H1 (cell line): ENCODE results near the gene IL13. TPM values are rescaled to one million over a fixed set of nuclear protein-coding genes. Genes with fewer than 3 reads are reported as not detected.

ENCODE experiments used
- ASH2L ChIP-seq: fragments of 200-600, 300-600 bp; sonication (generic); IDR thresholded peaks from one replicate; pipeline ENCODE4 v1.7.1; 2017; ENCODE audit warnings: low read length
- ATF2 ChIP-seq: IDR thresholded peaks from 2 replicates; pipeline ENCODE4 v1.6.1; 2012; ENCODE audit warnings: low read length, inconsistent platforms
- CHD7 ChIP-seq: fragments of 300-600 bp; sonication (generic); IDR thresholded peaks from 2 replicates; pipeline ENCODE4 v1.7.1; 2012; ENCODE audit warnings: low read length, moderate library complexity, mild to moderate bottlenecking, inconsistent platforms; ENCODE audit not compliant: insufficient replicate concordance
- EZH2 ChIP-seq: fragments of 200-600 bp; sonication (generic); IDR thresholded peaks from 2 replicates; pipeline ENCODE4 v1.7.1; 2012; ENCODE audit warnings: low read depth, mild to moderate bottlenecking, moderate library complexity, low read length, inconsistent platforms; ENCODE audit not compliant: severe bottlenecking
- GTF2F1 ChIP-seq: IDR thresholded peaks from 2 replicates; pipeline ENCODE4 v1.6.1; 2012; ENCODE audit warnings: low read depth, low read length, improper control_type of control experiment, borderline replicate concordance
- JUN ChIP-seq: IDR thresholded peaks from 2 replicates; pipeline ENCODE4 v1.6.1; 2011; ENCODE audit warnings: low read depth, mild to moderate bottlenecking, improper control_type of control experiment, low read length
- POLR2A ChIP-seq, 2 experiments: IDR thresholded peaks; 1 replicate in 1 of 2; 2 replicates in 1 of 2; pipeline ENCODE4 v1.6.1; 2011; ENCODE audit warnings: low read depth in 2 of 2, low read length in 2 of 2, mild to moderate bottlenecking in 2 of 2; ENCODE audit errors: control extremely low read depth in 1 of 2
- POU5F1 ChIP-seq: IDR thresholded peaks from 2 replicates; pipeline ENCODE4 v1.6.1; 2011; ENCODE audit warnings: low read depth, mild to moderate bottlenecking, low read length, moderate library complexity
- SRF ChIP-seq: IDR thresholded peaks from 2 replicates; pipeline ENCODE4 v1.6.1; 2011; ENCODE audit warnings: mild to moderate bottlenecking, low read depth, low read length, moderate library complexity
- polyA plus RNA-seq, 7 experiments: library from polyadenylated mRNA; depleted of rRNA in 3 of 7; stranded (reverse) in 5 of 7; unstranded in 2 of 7; fragments of >200 nt in 5 of 7; fragments of 200-250 nt in 2 of 7; gene quantifications; 1 replicate in 5 of 7; 2 replicates in 1 of 7; 4 replicates in 1 of 7; pipeline versions ENCODE4 v1.2.1 to v1.2.3, GENCODE V29; 2011 to 2013; ENCODE audit warnings: missing spikeins in 2 of 7, mixed read lengths in 2 of 7
- total RNA-seq: library from RNA; stranded (reverse); fragmentation: NEBNext Ultra II Directional; extraction: Animal tissue kit (Norgen Biotek cat#: 25700); gene quantifications from 2 replicates; pipeline ENCODE4 v1.2.1, GENCODE V29; 2021

IL13 gene
- total and polyA plus RNA-seq, 2 of the 8 experiments (the other 6 are each of a cell fraction or from before 2014, with no cell fraction given) = not detected

- no peak for TF ChIP-seq CHD7
- TF ChIP-seq SRF = no peak
- no peak for TF ChIP-seq ASH2L
- TF ChIP-seq POU5F1 = no peak
- TF ChIP-seq JUN = no peak
- no peak for TF ChIP-seq POLR2A (IDR thresholded peaks at IDR 0.05; ENCODE audit: control extremely low read depth in 1 of 2, low read depth in 2 of 2, low read length in 2 of 2)
- no peak for TF ChIP-seq ATF2
- no peak for TF ChIP-seq GTF2F1
- no peak for TF ChIP-seq EZH2
- TF ChIP-seq, all 59 proteins: peak for 0
These were observed 10.9 kb downstream of the IL13 start (continued) for GRCh38 chr5:132668706-132669454.
